Measurements from ENCODE around the gene TTC39B.
A peak's percentile ranks its signal among the peaks of the same experiment; 100 is the strongest.

The TTC39B gene

DNA sequence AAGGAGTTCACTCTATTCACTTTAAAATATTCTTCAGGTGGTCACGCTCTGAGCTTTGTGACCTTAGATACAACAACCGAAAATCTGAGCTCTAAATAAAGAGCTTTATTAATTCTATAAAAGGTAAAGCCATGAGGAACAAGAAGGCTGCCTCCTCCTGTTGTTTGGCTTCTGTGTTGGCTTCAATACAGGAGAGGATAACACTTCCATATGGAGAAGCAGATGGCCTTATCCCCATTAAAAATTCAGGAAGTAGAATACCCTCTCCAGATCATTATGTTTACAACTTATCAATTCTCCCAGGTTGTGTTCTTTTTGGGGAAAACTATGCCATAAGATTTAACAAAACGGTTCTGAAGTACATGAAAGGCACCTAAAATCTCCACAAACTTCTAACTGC is 128.4 kb downstream of the TTC39B start:
- DNase-seq (ENCODE audit: low read depth in 2 of 2) = no peak

DNA sequence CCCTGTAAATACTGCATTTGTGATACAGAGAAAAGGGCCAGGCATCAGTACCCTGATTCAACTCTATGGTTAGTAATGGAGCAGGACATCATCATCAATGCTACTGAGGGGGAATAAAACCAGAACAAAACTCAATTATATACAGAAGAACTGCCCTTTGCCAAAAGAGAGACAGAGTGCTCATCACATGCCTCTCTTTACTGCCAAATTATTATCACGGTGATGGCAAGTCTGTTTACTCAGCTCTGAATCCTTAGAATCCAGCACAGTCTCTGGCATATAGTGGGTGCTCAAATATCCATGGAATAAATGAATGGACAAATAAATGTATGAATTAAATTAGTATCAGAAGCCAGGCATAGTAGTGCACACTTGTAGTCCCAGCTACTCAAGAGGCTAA is 130.2 kb downstream of the TTC39B start:
- no peak for DNase-seq (ENCODE audit: low read depth in 2 of 2)

DNA sequence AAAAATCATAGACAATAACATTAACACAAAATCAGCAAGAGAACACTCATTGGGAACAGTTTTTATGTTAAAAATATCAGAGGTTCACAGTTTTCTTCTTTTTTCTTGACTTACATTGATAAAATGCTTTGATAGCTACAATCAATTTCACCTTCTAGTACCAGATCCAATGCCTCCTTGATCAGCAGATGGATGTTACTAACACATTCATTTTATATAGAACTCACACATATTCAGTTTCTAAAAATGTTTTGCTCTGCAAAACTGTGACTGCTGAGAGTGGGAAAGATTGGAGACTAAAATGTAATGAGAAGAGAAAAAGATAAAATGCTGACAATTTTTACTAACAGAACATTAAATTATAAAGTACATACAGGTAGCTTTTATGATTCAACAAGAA is 143.1 kb downstream of the TTC39B start:
- no peak for DNase-seq (ENCODE audit: low read depth in 2 of 2)

DNA sequence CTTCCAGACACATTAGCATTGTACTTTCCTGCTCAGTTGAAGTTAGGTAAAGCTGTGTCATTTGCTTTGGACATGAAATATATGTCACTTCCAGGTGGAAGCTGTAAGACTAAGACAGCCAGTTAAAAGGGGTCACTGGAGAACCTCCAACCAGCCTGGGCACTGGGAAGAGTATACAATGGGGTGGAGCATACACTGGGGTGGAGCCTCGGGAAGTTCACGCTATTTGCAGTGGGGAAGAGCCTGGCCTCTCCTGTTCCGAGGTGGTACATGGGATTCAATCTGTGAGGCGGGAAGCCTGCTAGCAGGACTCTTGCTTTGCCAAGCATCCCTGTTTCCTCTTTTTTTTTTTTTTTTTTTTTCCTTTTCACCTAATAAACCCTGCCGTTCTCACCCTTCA is 145.3 kb downstream of the TTC39B start:
- DNase-seq (ENCODE audit: low read depth in 2 of 2) = no peak

DNA sequence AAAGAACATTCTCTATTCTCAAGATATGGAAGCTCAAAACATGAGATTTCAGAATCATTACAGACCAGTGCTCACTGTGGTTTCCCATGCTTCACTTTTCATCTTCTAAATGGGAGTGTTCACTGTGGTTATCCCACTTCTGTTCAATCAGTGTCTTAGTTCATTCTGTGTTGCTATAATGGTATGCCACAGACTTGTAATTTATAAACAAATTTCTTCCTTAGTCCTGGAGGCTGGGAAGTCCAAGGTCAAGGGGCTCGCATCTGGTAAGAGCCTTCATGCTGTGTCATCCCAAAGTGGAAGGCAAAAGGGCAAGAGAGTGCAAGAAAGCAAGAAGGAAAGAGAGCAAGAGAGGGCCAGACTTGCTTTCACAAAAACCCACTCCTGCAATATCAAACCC is 146.3 kb downstream of the TTC39B start:
- no peak for DNase-seq (ENCODE audit: low read depth in 2 of 2)

DNA sequence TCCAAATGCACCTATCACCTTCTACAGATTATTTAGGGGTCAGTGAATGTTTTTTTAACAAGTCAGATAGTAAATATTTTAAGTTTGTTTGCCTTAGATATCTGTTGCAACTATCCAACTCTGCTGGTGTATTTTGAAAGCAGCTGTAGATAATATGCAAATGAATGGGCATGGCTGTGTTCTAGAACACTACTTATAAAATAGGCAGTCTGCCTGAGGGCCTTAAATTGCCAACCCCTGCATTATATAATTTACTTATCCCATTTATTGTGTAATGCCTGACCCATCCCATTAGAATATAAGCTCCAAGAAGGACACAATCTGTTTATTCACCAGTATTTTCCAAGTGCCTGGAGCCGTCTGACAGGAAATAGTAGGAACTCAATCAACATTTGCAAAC is 149.0 kb downstream of the TTC39B start:
- no peak for DNase-seq (ENCODE audit: low read depth in 2 of 2)

DNA sequence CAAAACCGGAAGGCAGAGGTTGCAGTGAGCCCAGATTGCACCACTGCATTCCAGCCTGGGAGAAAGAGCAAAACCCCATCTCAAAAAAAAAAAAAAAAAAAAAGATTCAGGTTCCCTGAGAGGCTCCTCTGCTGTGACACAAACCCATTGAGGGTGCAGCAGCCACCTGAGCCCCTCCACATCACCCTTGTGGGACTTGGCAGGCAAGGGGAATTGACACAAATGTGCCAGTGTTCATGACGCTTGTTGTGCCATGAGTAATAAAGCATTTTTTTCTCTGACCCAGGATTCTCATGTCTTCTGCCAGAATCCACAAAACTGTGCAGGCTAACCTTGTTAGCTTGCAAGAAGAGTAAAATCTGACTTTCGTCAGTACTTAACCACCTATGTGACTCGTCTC is 149.6 kb downstream of the TTC39B start:
- no peak for DNase-seq (ENCODE audit: low read depth in 2 of 2)

DNA sequence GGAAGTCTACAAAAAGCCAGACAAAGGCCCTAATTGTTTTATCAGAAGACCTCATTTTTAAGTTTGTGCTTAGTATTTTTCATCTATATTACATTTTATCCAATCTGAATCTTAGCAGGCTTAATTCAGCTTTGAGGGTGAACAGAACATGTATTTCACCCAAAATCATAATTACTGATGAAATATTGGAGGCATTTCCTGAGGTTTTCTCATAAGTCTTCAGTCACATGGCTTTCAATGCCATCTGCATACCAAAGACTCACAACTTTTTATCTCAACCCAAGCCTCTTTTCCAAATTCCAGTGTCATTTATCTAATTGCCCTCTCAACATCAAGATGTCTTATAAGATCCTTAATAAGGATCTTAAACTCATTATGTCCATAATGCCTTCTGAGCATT is 150.8 kb downstream of the TTC39B start:
- DNase-seq (ENCODE audit: low read depth in 2 of 2) = no peak

DNA sequence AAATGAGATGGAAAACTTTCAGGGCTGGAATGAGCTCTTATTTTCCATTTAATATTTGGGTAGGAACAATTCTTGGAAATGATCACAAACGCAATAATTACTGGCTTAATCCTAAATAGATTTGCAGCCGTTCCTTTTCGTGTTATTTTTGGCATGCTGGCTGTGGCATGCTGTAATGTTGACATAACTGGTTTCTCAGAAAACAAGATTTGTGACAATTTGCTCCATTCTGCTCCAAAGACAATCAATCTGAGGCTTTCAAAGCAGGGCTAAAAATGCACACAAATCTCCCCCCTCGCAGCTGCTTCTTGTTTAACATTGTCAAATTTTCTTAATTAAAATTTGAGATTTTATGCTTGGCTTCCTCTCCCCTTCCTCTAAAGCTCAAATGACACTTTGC is 151.2 kb downstream of the TTC39B start:
- no peak for DNase-seq (ENCODE audit: low read depth in 2 of 2)

DNA sequence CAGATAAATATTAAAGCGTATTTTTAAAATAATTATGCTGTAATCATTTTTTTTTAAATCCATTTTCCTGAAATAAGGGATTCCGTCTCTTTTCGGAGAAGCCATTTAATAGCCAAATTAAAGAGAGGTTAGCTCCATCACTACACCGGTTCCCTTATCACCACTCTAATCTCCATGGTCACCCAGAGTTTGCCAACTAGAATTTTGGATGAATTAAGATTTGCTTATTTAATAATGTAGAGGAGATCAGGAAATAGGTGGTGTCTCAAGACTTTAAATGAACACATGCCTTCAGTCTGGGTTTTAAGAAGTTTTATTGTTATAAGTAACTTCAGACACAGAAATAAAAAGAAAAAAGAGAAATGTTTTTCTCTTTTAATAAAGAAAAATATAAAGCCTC is 151.7 kb downstream of the TTC39B start:
- no peak for DNase-seq (ENCODE audit: low read depth in 2 of 2)

DNA sequence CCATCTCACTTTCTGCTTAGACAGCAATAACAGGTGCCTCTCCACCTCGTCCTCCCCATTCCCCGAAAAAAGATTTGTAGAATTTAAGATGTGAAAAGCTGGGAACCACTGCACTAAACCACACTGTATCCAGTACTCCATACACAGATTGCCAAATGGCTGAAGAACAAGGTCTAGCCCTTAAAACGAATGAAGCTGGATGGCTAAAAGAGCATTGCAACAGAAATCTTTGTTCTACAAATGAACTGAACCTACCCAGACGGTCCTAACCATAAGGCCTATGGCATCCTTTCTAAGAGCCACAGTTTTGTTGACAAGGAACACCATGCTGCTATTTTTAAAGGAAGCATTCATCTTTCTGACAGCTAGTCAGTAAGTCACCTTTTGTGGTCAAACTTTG is 152.3 kb downstream of the TTC39B start:
- no peak for DNase-seq (ENCODE audit: low read depth in 2 of 2)

DNA sequence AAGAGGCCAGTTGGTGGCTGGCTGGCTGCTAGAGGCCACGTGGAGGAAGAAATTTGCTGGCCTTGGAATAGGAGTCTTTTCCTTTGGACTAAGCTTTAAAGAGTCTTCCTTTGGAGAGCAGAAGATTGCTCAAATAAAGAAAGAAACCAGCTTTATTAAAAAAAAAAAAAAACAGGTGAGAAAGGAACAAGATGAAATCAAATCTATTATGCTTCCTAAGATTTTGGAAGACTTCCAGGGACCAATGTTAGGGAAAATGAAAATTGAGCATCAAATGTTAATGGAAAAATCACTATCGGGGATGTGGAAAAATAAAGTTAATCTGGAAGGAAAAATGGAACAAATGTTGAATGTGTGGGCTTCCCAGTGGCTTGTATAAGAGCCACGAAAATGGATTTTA is 153.1 kb downstream of the TTC39B start:
- DNase-seq (ENCODE audit: low read depth in 2 of 2) = no peak

DNA sequence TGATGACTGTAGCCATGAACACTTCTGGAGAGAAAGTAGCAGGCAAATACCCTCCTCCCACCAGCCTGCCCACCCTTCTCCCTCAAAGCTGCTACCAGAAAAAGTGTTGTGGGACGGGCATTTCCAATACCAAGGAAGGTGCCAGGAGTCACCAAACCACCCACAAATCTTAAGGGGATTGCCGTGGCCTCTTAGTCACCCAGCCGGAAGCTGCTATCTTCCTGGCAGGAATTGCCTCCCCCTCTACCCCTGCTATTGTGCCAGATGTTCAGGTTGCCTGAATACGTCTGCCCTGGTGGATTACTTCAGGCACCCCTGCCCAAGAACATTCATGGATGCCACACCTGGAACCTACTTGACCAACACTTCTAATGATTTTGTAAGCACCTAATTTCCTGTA is 156.1 kb downstream of the TTC39B start:
- no peak for DNase-seq (ENCODE audit: low read depth in 2 of 2)

DNA sequence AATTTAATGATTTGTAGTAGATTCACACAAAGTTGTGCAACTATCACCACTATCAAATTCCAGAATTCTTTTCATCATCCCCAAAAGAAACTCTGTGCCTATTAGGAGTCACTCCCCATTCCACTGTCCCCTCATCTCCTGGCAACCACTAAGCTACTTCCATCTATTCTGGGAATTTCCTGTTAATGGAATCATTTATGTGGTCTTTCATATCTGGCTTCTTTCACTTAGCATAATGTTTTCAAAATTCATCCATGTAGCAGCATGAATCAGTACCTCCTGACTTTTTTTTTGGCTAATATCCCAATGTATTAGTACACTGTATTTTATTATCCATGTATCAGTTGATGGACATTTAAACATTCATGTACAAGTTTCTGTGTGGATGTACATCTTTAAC is 157.6 kb downstream of the TTC39B start:
- no peak for DNase-seq (ENCODE audit: low read depth in 2 of 2)

DNA sequence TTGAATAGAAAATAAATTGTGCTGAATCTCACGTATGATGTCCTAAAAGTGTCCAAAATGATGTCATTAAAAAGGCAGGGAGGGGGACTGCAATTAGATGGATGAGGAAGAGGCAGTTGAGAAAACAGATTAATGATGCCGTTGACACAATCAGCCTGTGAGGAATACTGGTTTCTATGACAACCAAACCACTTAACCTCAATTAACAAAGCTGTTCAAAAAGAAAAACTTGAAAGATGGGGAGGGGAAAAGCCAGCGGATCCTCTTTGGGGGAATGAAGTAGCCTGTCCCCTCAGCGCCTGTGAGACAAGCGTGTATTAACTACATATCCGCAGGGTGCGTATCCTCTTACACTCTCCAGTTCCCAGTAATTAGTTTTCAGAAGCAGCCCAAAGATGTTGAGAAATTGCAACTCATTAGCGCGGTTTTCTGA is 160.7 kb downstream of the TTC39B start:
- no peak for DNase-seq (ENCODE audit: low read depth in 2 of 2)

DNA sequence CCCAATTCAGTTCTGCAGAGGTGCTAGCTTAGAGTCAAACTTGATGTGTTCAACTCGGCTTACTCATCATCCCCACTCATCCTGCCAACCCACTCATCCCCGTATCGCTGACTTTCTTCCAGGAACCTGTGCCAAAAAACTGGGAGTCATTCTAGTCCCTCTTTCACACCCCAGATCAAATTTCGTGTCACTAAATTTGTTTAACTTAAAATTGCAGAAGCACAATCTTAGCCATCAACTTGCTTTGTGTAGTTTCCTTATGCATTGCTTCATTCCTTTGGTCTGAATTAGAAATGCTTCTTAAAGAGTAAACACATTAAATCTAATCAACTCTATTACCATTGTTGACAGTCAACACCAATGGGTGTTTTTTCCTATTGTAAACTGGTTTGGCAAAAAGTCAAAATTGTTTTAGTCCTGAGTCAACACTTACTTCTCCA is 162.4 kb downstream of the TTC39B start:
- DNase-seq (ENCODE audit: low read depth in 2 of 2) = no peak

DNA sequence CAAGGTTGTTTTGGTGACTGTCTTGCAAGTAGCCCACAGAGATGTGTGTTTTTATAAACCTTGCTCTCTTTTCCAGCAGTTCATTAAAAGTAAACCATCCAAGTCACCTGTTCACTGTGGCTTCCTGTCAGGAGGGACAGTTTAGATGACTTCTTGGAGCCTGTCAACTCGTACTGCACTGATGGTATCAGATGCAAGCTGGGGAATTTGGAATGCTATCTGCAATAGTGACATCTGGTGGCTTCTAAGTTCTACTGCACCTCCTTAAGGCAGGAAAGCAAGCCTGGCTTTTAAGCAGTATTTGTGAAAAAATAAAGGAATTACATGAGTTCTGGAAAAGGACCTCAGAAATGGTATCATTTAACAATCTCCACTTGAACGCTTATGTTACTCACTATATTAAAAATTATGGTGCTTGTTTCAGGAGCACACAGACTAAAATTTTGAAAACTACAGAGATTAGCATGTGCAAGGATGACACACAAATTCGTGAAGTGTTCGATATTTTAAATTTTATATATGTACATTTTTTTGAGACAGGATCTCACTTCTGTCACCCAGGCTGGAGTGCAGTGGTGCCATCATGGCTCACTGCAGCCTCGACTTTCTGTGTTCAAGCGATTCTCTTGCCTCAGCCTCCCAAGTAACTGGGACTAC is 164.0 kb downstream of the TTC39B start:
- peak in 1 of 2 experiments; percentile 21 for DNase-seq (ENCODE audit: low read depth in 2 of 2)

DNA sequence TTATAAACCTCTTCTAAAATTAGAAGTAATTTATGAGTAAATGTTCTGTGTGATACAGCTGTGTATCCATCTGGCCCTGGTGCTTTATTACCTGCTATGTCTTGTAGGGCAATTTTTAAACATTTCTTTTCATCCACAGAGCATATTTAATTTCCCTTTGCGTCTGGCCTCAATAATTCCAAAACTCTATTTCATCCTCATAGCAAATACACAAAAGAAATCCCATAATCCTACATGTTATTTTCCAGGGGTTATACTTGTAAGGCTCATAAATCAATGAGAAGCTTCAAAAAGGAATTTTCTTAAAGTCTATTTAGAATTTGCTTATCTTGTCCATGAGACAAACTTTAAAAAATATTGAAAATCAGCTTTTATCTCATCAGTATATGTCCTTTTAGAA is 167.0 kb downstream of the TTC39B start:
- no peak for DNase-seq (ENCODE audit: low read depth in 2 of 2)

DNA sequence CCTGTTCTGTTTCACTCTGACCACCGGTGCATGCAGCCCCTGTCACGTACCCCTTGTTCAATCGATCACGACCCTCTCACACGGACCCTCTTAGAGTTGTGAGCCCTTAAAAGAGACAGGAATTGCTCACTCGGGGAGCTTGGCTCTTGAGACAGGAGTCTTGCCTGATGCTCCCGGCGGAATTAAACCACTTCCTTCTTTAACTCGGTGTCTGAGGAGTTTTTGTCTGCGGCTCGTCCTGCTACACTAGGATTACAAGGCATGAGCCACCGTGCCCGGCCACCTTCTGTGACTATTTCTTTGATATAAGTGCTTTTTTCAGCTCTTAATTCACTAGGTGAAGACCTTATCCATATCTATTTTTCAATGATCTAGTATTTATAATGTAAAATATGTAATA is 167.5 kb downstream of the TTC39B start:
- DNase-seq (ENCODE audit: low read depth in 2 of 2) = no peak

DNA sequence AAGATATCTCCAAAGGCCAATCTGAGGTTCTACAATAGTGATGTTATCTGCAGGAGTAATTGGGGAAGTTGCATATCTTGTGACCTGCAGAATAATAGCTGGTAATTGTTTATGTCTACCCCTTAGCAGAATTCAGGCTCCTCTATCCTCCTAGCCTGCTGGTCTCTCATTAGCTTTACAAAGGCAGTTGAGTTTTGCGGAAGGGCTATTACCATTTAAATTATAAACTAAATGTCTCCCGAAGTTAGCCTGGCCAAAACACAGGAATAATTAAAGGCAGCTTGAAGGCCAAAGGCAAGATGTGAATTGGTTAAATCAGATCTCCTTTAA is 168.7 kb downstream of the TTC39B start:
- no peak for DNase-seq (ENCODE audit: low read depth in 2 of 2)

DNA sequence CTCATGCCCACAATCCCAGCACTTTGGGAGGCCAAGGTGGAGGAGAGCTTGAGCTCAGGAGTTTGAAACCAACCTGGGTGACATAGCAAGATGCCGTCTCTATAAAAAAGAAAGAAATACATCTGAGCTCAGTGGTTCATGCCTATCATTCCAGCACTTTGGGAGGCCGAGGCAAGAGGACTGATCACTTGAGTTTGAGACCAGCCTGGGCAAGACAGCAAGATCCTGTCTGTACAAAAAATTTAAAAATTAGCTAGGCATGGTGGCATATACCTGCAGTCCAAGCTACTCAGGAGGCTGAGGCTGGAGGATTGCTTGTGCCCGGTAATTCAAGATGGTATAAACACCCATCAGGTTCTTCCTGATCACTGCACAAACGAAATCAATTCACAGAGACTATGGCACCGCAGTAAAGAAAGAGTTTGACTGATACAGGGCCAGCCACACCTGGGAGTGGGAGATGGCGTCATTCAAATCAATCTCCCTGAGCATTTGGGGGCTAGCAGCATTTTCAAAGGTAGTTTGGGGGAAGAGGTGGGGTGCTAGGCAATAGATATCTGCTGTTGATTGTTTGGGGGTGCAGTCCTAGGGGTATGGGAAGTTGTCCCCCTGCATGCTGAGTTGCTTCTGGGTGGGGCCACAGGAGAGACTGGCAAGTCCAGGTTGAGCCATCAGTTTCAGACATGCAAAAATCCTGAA is 169.2 kb downstream of the TTC39B start:
- DNase-seq (ENCODE audit: low read depth in 2 of 2) = no peak

DNA sequence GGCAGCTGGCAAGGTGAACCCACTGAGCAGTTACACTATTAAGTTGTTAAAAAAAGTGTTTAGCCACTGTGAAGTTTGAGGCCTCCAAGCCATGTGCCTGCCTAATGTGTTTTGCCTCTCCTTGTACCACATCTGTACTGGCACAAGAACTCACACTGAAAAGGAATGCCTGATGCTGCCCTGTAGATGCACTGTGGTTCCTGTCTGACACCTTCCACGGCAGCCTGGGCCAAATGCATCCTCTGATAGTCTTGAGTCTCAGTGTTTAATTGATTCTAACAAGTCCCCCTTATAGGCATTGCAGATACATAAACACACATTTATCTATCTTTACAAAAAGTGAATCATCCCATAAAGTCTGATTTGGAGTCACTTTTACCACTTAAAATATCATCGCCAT is 169.9 kb downstream of the TTC39B start:
- no peak for DNase-seq (ENCODE audit: low read depth in 2 of 2)

DNA sequence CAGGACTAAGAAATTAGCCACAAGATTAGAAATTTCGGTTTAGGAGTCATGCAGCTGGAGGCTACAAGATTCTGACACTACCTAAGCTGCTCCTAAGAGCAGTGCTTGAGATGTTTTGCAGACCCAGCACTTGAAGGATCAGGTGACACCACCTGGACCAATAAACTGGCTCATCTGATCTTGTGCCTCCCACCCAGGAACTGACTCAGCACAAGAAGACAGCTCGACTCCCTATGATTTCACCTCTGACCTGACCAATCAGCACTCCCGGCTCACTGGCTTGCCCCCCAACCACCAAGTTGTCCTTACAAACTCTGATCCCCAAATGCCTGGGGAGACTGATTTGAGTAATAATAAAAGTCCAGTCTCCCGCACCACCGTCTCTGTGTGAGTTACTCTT is 170.4 kb downstream of the TTC39B start:
- DNase-seq (ENCODE audit: low read depth in 2 of 2) = no peak

Data from fibroblast of skin of left quadriceps (primary cell).